Measurements from ENCODE around the gene MAN1A1.

Gene MAN1A1

DNA sequence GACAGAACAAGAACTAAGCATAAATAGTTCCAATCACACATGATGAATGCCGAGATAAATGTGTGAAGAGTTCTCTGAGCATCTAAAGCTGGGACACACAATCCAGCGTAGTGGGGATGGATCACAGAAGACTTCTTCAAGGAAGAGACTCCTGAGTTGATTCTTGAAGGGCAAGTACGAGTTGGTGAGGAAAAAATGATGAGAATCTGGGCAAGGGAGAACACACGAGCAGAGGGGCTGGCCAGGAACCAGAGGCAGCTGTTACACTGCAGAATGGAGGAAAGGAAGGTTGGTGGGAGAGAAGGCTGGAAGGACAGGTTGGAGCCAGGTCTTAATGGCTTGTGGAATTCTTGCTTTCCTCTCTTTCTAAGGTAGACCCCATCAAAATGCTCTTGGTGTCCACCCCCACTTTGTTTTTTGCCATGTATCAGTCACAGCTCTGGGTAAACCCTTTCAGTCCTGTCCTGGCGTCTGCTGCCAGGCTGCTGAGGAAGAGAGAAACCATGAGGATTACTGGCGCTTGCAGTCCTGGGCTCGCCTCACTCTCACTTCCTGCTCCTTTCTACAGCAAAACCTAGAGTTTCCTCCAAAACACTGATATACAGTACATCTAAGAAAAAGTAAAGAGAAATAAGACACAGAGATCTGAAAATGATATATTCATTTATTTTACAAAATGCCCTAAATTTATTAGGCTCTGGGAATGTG is 143.5 kb downstream of the MAN1A1 start:
- Histone ChIP-seq H3K4me3 (replicated peaks; ENCODE audit: insufficient read depth, low read length) (no peak overlapping the region), H3K27me3 (ENCODE audit: insufficient read depth, poor library complexity, severe bottlenecking) (no peaks in the 10 kb centered on the region), H3K27ac (replicated peaks) (no peak overlapping the region)
- DNase-seq (ENCODE audit: low read depth in 1 of 2, low spot score in 1 of 2): no peak
- TF ChIP-seq, protein P1, sequence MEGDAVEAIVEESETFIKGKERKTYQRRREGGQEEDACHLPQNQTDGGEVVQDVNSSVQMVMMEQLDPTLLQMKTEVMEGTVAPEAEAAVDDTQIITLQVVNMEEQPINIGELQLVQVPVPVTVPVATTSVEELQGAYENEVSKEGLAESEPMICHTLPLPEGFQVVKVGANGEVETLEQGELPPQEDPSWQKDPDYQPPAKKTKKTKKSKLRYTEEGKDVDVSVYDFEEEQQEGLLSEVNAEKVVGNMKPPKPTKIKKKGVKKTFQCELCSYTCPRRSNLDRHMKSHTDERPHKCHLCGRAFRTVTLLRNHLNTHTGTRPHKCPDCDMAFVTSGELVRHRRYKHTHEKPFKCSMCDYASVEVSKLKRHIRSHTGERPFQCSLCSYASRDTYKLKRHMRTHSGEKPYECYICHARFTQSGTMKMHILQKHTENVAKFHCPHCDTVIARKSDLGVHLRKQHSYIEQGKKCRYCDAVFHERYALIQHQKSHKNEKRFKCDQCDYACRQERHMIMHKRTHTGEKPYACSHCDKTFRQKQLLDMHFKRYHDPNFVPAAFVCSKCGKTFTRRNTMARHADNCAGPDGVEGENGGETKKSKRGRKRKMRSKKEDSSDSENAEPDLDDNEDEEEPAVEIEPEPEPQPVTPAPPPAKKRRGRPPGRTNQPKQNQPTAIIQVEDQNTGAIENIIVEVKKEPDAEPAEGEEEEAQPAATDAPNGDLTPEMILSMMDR (IDR thresholded peaks at IDR 0.05; ENCODE audit: insufficient read depth, low read length): no peak
- TF ChIP-seq SPI1 (IDR thresholded peaks at IDR 0.05; ENCODE audit: borderline replicate concordance, low read depth) (no peak), GABPA (IDR thresholded peaks at IDR 0.05; ENCODE audit: low read depth) (no peak), POLR2AphosphoS5 (IDR thresholded peaks at IDR 0.05; ENCODE audit: low read depth) (no peak)
- TF ChIP-seq, protein P2, sequence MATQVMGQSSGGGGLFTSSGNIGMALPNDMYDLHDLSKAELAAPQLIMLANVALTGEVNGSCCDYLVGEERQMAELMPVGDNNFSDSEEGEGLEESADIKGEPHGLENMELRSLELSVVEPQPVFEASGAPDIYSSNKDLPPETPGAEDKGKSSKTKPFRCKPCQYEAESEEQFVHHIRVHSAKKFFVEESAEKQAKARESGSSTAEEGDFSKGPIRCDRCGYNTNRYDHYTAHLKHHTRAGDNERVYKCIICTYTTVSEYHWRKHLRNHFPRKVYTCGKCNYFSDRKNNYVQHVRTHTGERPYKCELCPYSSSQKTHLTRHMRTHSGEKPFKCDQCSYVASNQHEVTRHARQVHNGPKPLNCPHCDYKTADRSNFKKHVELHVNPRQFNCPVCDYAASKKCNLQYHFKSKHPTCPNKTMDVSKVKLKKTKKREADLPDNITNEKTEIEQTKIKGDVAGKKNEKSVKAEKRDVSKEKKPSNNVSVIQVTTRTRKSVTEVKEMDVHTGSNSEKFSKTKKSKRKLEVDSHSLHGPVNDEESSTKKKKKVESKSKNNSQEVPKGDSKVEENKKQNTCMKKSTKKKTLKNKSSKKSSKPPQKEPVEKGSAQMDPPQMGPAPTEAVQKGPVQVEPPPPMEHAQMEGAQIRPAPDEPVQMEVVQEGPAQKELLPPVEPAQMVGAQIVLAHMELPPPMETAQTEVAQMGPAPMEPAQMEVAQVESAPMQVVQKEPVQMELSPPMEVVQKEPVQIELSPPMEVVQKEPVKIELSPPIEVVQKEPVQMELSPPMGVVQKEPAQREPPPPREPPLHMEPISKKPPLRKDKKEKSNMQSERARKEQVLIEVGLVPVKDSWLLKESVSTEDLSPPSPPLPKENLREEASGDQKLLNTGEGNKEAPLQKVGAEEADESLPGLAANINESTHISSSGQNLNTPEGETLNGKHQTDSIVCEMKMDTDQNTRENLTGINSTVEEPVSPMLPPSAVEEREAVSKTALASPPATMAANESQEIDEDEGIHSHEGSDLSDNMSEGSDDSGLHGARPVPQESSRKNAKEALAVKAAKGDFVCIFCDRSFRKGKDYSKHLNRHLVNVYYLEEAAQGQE (IDR thresholded peaks at IDR 0.05; ENCODE audit: insufficient replicate concordance, low read depth): no peak

DNA sequence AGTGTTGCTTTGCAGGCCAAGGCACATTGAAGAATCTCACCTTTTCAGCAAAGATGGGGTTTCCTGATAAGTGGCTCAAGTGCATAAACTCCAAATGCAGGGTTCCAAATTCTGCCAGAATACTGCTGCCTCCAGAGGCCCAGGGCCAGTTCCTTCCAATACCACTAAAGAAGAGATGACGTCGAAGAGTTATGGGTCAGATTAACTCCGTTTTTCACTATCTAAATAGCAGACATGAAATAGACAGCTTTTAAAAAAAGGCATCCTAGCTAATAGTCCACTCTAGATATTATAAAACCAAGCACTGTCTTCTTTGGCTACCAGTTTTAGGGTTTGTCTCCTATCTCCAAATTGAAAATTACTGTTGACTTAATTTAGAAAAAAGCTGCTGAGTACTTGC is 144.8 kb downstream of the MAN1A1 start:
- DNase-seq (ENCODE audit: low read depth in 1 of 2, low spot score in 1 of 2): no peak
- Histone ChIP-seq H3K4me3 (replicated peaks; ENCODE audit: insufficient read depth, low read length) (no peak overlapping the region), H3K27ac (replicated peaks) (no peak overlapping the region), H3K27me3 (ENCODE audit: insufficient read depth, poor library complexity, severe bottlenecking) (no peaks in the 10 kb centered on the region)
- TF ChIP-seq GABPA (IDR thresholded peaks at IDR 0.05; ENCODE audit: low read depth) (no peak), SPI1 (IDR thresholded peaks at IDR 0.05; ENCODE audit: borderline replicate concordance, low read depth) (no peak), POLR2AphosphoS5 (IDR thresholded peaks at IDR 0.05; ENCODE audit: low read depth) (no peak)
- TF ChIP-seq, protein P2 (IDR thresholded peaks at IDR 0.05; ENCODE audit: insufficient replicate concordance, low read depth): no peak
- TF ChIP-seq, protein P1 (IDR thresholded peaks at IDR 0.05; ENCODE audit: insufficient read depth, low read length): no peak

DNA sequence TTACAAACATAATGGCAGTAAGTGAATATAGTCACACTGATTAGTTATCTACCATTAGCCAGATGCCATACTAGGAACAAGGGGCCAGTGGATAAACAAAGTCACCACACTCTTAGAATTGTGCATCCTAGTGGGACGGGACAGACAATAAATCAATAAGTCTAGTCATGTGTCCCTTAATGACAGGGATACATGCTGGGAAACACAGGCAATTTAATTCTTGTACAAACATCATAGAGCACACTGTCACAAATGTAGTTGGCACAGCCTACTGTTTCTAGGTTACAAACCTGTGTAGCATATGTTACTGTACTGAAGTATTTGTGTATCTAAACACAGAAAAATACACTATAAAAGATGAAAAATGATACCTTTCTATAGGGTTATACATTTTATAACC is 148.1 kb downstream of the MAN1A1 start:
- Histone ChIP-seq H3K27ac (replicated peaks) (no peak overlapping the region), H3K27me3 (ENCODE audit: insufficient read depth, poor library complexity, severe bottlenecking) (no peaks in the 10 kb centered on the region), H3K4me3 (replicated peaks; ENCODE audit: insufficient read depth, low read length) (no peak overlapping the region)
- TF ChIP-seq, protein P2 (IDR thresholded peaks at IDR 0.05; ENCODE audit: insufficient replicate concordance, low read depth): no peak
- TF ChIP-seq, protein P1 (IDR thresholded peaks at IDR 0.05; ENCODE audit: insufficient read depth, low read length): no peak
- TF ChIP-seq GABPA (IDR thresholded peaks at IDR 0.05; ENCODE audit: low read depth) (no peak), SPI1 (IDR thresholded peaks at IDR 0.05; ENCODE audit: borderline replicate concordance, low read depth) (no peak), POLR2AphosphoS5 (IDR thresholded peaks at IDR 0.05; ENCODE audit: low read depth) (no peak)
- no peak for DNase-seq (ENCODE audit: low read depth in 1 of 2, low spot score in 1 of 2)

All from HL-60 (cell line).